Activated CD8-positive, alpha-beta memory T cell treated with anti-CD3 and anti-CD28 coated beads, Interleukin-2, amount 50 U/mL, for 4 hours (primary cell): Measurements from ENCODE around the gene TNFRSF11A.

ENCODE experiments used
- DNase-seq: peaks from one replicate; pipeline ENCODE4 v3.0.0-alpha.2; 2020

The TNFRSF11A gene

GRCh38 chr18:62420513-62421209, 95.6 kb downstream of the TNFRSF11A start:
- peak; percentile 68 for DNase-seq

- peak; percentile 31 for DNase-seq
Observed at GRCh38 chr18:62425465-62426190, 100.5 kb downstream of the TNFRSF11A start.

- no peak for DNase-seq
Observed at GRCh38 chr18:62426191-62426488, 101.0 kb downstream of the TNFRSF11A start.

GRCh38 chr18:62432176-62432575, 107.1 kb downstream of the TNFRSF11A start:
- DNase-seq = no peak

GRCh38 chr18:62434798-62435197, 109.7 kb downstream of the TNFRSF11A start:
- DNase-seq = no peak

GRCh38 chr18:62435435-62436031, 110.4 kb downstream of the TNFRSF11A start:
- no peak for DNase-seq

GRCh38 chr18:62436636-62437234, 111.6 kb downstream of the TNFRSF11A start:
- no peak for DNase-seq

GRCh38 chr18:62437235-62438017, 112.3 kb downstream of the TNFRSF11A start:
- no peak for DNase-seq

GRCh38 chr18:62438018-62438329, 112.9 kb downstream of the TNFRSF11A start:
- no peak for DNase-seq

- DNase-seq = no peak
Observed at GRCh38 chr18:62438402-62438801, 113.3 kb downstream of the TNFRSF11A start.

GRCh38 chr18:62438866-62439265, 113.8 kb downstream of the TNFRSF11A start:
- no peak for DNase-seq
